ENCODE data around the gene SRSF8. TPM values are rescaled to one million over a fixed set of nuclear protein-coding genes. Genes with fewer than 3 reads are reported as not detected.

The SRSF8 gene
- total RNA-seq, 1 donor from 2014 or later, result 57.6 TPM

DNA sequence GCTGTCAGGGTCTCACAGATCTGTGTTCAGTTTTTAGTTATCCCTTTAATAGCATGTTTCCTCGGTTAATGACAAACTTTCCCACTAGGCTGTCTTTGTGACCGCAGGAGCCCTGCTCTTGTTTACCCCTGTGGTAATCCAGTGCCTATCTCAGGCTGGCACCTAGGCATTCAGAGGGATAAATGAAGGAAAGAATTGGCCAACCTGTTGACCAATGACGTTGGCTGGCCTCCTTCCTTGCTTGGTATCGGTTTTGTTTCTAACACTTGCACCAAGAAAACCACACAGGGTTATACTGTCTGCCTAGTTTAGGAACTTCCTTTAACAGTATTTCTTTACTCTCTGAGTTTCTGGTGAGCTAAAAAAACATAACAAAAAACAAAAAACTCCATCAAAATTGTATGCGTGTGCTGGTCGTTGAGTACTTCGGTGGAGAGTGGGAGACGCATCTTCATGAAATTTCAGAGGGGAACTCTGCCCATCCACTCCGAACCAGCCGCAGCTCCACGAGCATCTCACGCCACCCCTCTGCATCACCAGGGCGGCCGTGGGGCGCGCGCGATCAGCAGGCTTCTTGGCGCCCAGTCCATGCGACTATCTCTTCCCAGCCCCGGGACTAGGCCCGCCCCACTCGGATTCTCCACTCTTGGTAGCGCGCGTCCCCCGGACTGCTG, 22.4 kb downstream of the SRSF8 start:
- TF ChIP-seq, protein P1, sequence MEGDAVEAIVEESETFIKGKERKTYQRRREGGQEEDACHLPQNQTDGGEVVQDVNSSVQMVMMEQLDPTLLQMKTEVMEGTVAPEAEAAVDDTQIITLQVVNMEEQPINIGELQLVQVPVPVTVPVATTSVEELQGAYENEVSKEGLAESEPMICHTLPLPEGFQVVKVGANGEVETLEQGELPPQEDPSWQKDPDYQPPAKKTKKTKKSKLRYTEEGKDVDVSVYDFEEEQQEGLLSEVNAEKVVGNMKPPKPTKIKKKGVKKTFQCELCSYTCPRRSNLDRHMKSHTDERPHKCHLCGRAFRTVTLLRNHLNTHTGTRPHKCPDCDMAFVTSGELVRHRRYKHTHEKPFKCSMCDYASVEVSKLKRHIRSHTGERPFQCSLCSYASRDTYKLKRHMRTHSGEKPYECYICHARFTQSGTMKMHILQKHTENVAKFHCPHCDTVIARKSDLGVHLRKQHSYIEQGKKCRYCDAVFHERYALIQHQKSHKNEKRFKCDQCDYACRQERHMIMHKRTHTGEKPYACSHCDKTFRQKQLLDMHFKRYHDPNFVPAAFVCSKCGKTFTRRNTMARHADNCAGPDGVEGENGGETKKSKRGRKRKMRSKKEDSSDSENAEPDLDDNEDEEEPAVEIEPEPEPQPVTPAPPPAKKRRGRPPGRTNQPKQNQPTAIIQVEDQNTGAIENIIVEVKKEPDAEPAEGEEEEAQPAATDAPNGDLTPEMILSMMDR (IDR thresholded peaks at IDR 0.05), result no peak
- Mint-ChIP-seq H3K27ac (ENCODE audit: unreplicated experiment) (peak overlapping the region; percentile 85), H3K9me3 (ENCODE audit: unreplicated experiment) (no peaks in the 10 kb centered on the region), H3K36me3 (ENCODE audit: unreplicated experiment) (peaks cover 5% of the 10 kb centered on the region), H3K4me3 (ENCODE audit: unreplicated experiment) (peak overlapping the region; percentile 82), H3K27me3 (ENCODE audit: unreplicated experiment) (peaks cover 3% of the 10 kb centered on the region), H3K4me1 (ENCODE audit: unreplicated experiment) (peaks cover 51% of the 10 kb centered on the region)
- DNase-seq (ENCODE audit: extremely low spot score, unreplicated experiment), result no peak

DNA sequence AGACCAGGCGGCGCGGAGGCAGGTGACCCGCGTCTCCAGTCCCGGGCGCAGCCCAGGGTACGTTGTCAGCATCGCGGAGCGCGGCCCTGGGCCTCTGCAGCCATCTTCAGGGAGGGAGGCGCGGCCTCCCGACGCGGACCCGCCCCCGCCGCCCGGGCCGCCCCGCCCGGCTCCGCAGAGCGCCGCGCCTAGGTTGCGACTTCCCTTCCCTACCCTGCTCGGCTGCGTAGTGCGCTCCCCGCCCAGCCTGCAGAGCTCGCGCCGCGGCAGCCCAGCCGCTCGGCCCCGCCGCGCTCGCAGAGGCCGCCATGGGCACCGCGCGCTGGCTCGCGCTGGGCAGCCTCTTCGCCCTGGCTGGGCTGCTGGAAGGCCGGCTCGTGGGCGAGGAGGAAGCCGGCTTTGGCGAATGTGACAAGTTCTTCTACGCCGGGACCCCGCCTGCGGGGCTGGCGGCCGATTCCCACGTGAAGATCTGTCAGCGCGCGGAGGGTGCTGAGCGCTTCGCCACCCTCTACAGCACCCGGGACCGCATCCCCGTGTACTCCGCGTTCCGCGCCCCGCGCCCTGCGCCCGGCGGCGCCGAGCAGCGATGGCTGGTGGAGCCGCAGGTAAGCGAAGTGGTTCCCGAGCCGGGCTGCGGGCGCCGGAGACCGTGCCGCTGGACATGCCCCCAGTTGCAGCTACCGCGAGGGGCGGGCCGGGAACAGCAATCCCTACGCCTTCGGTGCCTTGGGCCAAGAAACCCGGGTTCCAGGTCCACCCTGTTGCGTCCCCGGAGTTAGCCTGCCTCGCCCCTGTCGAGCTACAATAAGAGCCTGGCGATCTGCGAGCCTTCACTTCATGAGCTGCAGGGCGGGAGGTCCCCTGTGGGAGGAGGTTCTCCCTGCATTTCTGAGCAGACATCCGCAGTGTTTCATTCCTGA, 23.2 kb downstream of the SRSF8 start, which contains the start of gene ENDOD1:
Gene ENDOD1 (plus strand): TSS at position 227 of the 923 bp plus-strand sequence. CDS start 82 bp downstream, at position 309.
- TF ChIP-seq, protein P1 (IDR thresholded peaks at IDR 0.05), result peak; percentile 25
- Mint-ChIP-seq H3K27ac (ENCODE audit: unreplicated experiment) (peak within 1 kb of the TSS; percentile 85), H3K4me3 (ENCODE audit: unreplicated experiment) (peak within 1 kb of the TSS; percentile 89), H3K9me3 (ENCODE audit: unreplicated experiment) (no peaks in the 10 kb centered on the region), H3K36me3 (ENCODE audit: unreplicated experiment) (peaks cover 5% of the 10 kb centered on the region), H3K4me1 (ENCODE audit: unreplicated experiment) (peaks cover 56% of the 10 kb centered on the region), H3K27me3 (ENCODE audit: unreplicated experiment) (peaks cover 3% of the 10 kb centered on the region)
- peak; percentile 91 for DNase-seq (ENCODE audit: extremely low spot score, unreplicated experiment)

DNA sequence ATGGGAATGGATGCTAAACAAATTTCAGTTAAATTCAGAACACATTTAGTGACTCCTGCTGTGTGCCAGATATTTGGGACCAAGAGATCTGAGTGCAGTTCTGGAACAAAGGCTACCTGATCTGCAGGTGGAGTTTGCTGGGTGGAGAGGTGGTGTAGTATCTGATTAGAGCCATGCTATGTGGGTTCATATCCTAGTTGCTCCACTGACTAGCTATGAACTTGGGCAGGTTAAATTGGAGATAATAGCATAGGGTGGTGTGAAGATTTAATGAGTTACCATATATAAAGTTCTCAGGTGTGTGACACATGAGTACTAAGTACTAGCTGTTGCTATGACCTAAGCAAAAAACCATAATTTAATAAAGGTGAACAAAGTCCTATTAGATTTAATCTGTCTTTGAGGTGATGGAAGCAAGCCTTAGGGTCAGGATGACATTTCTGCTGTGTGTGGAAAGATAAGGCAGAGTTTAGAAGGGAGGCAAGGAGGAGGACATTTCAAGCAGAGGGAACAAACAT, 25.0 kb downstream of the SRSF8 start:
- no peaks in the 10 kb centered on the region for H3K9me3 Mint-ChIP-seq (ENCODE audit: unreplicated experiment)
- DNase-seq (ENCODE audit: extremely low spot score, unreplicated experiment), result no peak
- peaks cover 5% of the 10 kb centered on the region for H3K36me3 Mint-ChIP-seq (ENCODE audit: unreplicated experiment)
- TF ChIP-seq, protein P1 (IDR thresholded peaks at IDR 0.05), result no peak
- H3K27ac Mint-ChIP-seq (ENCODE audit: unreplicated experiment), result peak overlapping the region; percentile 17
- H3K4me1 Mint-ChIP-seq (ENCODE audit: unreplicated experiment), result peaks cover 73% of the 10 kb centered on the region
- H3K4me3 Mint-ChIP-seq (ENCODE audit: unreplicated experiment), result peak overlapping the region; percentile 89
- no peaks in the 10 kb centered on the region for H3K27me3 Mint-ChIP-seq (ENCODE audit: unreplicated experiment)

DNA sequence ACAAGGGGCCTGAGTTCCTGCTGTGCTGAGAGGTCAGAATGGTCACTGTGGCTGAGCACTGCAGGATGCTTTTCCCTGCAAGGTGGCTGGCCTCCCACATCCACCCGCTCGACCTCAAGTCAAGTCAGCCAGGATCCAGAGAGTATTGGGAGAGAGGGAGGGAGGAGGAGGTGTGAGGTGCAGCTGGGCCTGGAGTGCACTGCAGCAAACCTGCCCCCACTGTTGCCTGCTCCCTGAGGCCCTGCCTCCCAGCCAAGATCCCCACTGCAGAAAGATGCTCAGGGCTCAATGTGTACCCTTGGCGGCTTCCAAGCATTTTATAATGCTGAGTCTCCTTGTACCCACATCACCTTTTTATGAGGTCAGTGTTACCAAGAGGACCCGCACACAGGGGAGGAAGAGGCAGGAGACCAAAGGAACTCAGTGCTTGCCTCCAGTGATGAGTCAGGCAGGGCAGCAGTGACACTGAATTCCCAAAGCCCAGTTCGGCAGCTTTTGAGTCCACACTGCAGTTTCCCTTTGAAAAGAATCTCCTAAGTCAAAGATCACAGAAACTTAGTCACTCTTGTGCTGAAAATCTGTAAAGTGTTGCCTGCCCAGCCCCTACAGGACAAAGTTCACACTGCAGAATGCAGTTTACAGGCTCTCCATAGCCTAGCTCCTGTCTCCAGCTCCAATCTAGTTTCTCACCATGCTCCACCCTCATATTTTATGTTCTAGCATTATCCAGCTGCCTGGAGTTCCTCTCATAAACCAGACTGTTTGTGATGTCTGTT, 26.0 kb downstream of the SRSF8 start:
- Mint-ChIP-seq H3K4me1 (ENCODE audit: unreplicated experiment) (peaks cover 80% of the 10 kb centered on the region), H3K9me3 (ENCODE audit: unreplicated experiment) (no peaks in the 10 kb centered on the region), H3K4me3 (ENCODE audit: unreplicated experiment) (peak overlapping the region; percentile 20), H3K36me3 (ENCODE audit: unreplicated experiment) (peaks cover 11% of the 10 kb centered on the region), H3K27me3 (ENCODE audit: unreplicated experiment) (no peaks in the 10 kb centered on the region), H3K27ac (ENCODE audit: unreplicated experiment) (peak overlapping the region; percentile 40)
- DNase-seq (ENCODE audit: extremely low spot score, unreplicated experiment), result no peak
- TF ChIP-seq, protein P1 (IDR thresholded peaks at IDR 0.05), result peak; percentile 52

Measured in osteocyte (in vitro differentiated cells).